Measurements from ENCODE around the gene CACNA2D1. TPM values are rescaled to one million over a fixed set of nuclear protein-coding genes. Genes with fewer than 3 reads are reported as not detected.

Gene CACNA2D1
- total and polyA plus RNA-seq, 7 experiments from 2014 or later: not detected

- no peaks in the 10 kb centered on the region for H3K4me1 ChIP-seq (ENCODE audit: control insufficient read depth in 2 of 2, insufficient read depth in 2 of 2, low read length in 2 of 2)
- H3K36me3 ChIP-seq (ENCODE audit: control insufficient read depth in 2 of 3, insufficient read depth in 3 of 3, low read length in 3 of 3): no peaks in the 10 kb centered on the region
- H3K27ac ChIP-seq (ENCODE audit: low read depth, low read length): no peak overlapping the region
- Mint-ChIP-seq H3K27ac (no peak overlapping the region), H3K4me1 (no peaks in the 10 kb centered on the region), H3K4me3 (no peak overlapping the region), H3K36me3 (no peaks in the 10 kb centered on the region), H3K9me3 (peaks cover 0 to 2% (median 0%) of the 10 kb centered on the region in 11 donors), H3K27me3 (no peaks in the 10 kb centered on the region)
- H3K27me3 ChIP-seq (ENCODE audit: control insufficient read depth in 2 of 2, insufficient read depth in 2 of 2, low read length in 2 of 2): no peaks in the 10 kb centered on the region
- H3K4me3 ChIP-seq (ENCODE audit: low read length): no peak overlapping the region
- ChIA-PET POLR2A (no interaction called here), CTCF (no interaction called here)
- no peak for ATAC-seq
- intact Hi-C loops (cut with micrococcal nuclease): no loop called here
- no peak for DNase-seq
- H3K9me3 ChIP-seq (ENCODE audit: control insufficient read depth in 2 of 3, low read length in 3 of 3): no peaks in the 10 kb centered on the region
These were observed 270.7 kb downstream of the CACNA2D1 start for GRCh38 chr7:82172881-82173280.

DNA sequence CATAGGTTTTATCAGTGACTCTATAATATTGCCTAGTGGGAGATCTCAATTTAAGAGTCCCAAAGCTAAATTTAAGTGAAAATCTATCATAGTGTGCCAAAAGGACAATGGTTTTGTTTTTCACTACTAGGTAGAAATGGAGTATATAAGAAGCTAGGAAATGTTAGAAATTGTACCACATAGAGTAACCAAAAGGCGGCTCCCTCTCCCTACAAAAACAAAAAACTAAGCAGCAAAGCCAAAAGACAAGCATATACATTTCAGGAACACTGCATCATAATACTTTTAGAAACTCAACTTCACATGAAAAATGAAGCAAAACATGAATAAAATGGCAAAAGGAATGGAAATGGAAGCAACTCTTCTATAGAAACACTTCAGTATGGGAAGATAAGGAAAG is 271.6 kb downstream of the CACNA2D1 start:
- no peaks in the 10 kb centered on the region for H3K27me3 ChIP-seq (ENCODE audit: control insufficient read depth in 2 of 2, insufficient read depth in 2 of 2, low read length in 2 of 2)
- intact Hi-C loops (cut with micrococcal nuclease): no loop called here
- Mint-ChIP-seq H3K27ac (no peak overlapping the region), H3K4me3 (no peak overlapping the region), H3K9me3 (peaks cover 0 to 4% (median 0%) of the 10 kb centered on the region in 11 donors), H3K36me3 (no peaks in the 10 kb centered on the region), H3K27me3 (no peaks in the 10 kb centered on the region), H3K4me1 (no peaks in the 10 kb centered on the region)
- no peak for DNase-seq
- no peak overlapping the region for H3K27ac ChIP-seq (ENCODE audit: low read depth, low read length)
- ChIA-PET CTCF (no interaction called here), POLR2A (no interaction called here)
- no peak overlapping the region for H3K4me3 ChIP-seq (ENCODE audit: low read length)
- no peak for ATAC-seq
- no peaks in the 10 kb centered on the region for H3K4me1 ChIP-seq (ENCODE audit: control insufficient read depth in 2 of 2, insufficient read depth in 2 of 2, low read length in 2 of 2)
- H3K36me3 ChIP-seq (ENCODE audit: control insufficient read depth in 2 of 3, insufficient read depth in 3 of 3, low read length in 3 of 3): no peaks in the 10 kb centered on the region
- no peaks in the 10 kb centered on the region for H3K9me3 ChIP-seq (ENCODE audit: control insufficient read depth in 2 of 3, low read length in 3 of 3)

- no peaks in the 10 kb centered on the region for H3K9me3 ChIP-seq (ENCODE audit: control insufficient read depth in 2 of 3, low read length in 3 of 3)
- H3K9me3 Mint-ChIP-seq: peaks cover 0 to 4% (median 0%) of the 10 kb centered on the region in 11 donors
- no peak overlapping the region for H3K27ac ChIP-seq (ENCODE audit: low read depth, low read length)
- CTCF ChIA-PET: no interaction called here
- no peaks in the 10 kb centered on the region for H3K4me1 ChIP-seq (ENCODE audit: control insufficient read depth in 2 of 2, insufficient read depth in 2 of 2, low read length in 2 of 2)
- no peak overlapping the region for H3K4me3 ChIP-seq (ENCODE audit: low read length)
- H3K36me3 ChIP-seq (ENCODE audit: control insufficient read depth in 2 of 3, insufficient read depth in 3 of 3, low read length in 3 of 3): no peaks in the 10 kb centered on the region
- intact Hi-C loops (cut with micrococcal nuclease): no loop called here
- no peaks in the 10 kb centered on the region for H3K27me3 Mint-ChIP-seq
- H3K4me3 Mint-ChIP-seq: no peak overlapping the region
- ATAC-seq: no peak
- no peak for DNase-seq
- H3K4me1 Mint-ChIP-seq: no peaks in the 10 kb centered on the region
- no peaks in the 10 kb centered on the region for H3K36me3 Mint-ChIP-seq
- H3K27me3 ChIP-seq (ENCODE audit: control insufficient read depth in 2 of 2, insufficient read depth in 2 of 2, low read length in 2 of 2): no peaks in the 10 kb centered on the region
- POLR2A ChIA-PET: no interaction called here
- no peak overlapping the region for H3K27ac Mint-ChIP-seq
These were observed 275.8 kb downstream of the CACNA2D1 start for GRCh38 chr7:82167558-82168314.

DNA sequence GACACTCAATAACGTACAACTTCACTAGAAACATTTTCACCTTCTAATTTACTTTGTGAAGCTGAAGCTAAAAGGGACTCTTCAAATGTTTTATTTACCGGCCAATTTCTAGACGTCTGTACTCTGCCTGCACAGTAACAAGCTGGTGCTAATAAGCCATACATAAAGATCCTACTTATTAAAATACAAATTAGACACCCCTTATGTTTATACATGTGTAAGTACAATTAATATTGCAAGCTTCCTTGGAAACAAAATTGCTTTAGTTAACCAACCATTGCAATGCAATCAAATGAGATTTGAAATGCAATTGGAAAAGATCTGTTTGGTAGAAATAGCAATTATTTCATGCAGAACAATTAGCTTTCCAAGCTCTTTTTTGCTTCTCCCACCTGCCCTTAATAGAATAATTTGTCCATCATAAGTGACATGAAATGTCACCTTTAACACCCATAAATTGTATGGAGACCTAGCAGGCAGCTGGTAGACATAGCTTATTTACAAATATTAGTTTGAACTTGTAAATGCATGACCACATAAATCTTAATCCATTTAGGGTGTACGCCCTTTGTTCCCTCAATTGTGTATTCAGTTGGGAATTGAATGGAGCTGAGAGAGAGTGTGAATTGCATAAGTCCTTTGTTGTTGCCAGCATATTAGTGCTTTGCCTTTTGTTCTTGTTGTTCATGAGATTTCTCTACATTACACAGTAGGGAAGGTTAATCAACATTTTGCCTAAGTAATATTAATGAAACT is 277.1 kb downstream of the CACNA2D1 start:
- intact Hi-C loops (cut with micrococcal nuclease): no loop called here
- Mint-ChIP-seq H3K27ac (no peak overlapping the region), H3K9me3 (peaks cover 0 to 4% (median 0%) of the 10 kb centered on the region in 11 donors), H3K4me3 (no peak overlapping the region), H3K27me3 (no peaks in the 10 kb centered on the region), H3K36me3 (no peaks in the 10 kb centered on the region), H3K4me1 (no peaks in the 10 kb centered on the region)
- H3K9me3 ChIP-seq (ENCODE audit: control insufficient read depth in 2 of 3, low read length in 3 of 3): no peaks in the 10 kb centered on the region
- no peak for ATAC-seq
- DNase-seq: no peak
- no peaks in the 10 kb centered on the region for H3K36me3 ChIP-seq (ENCODE audit: control insufficient read depth in 2 of 3, insufficient read depth in 3 of 3, low read length in 3 of 3)
- H3K27me3 ChIP-seq (ENCODE audit: control insufficient read depth in 2 of 2, insufficient read depth in 2 of 2, low read length in 2 of 2): no peaks in the 10 kb centered on the region
- no peaks in the 10 kb centered on the region for H3K4me1 ChIP-seq (ENCODE audit: control insufficient read depth in 2 of 2, insufficient read depth in 2 of 2, low read length in 2 of 2)
- H3K27ac ChIP-seq (ENCODE audit: low read depth, low read length): no peak overlapping the region
- ChIA-PET POLR2A (no interaction called here), CTCF (no interaction called here)
- H3K4me3 ChIP-seq (ENCODE audit: low read length): no peak overlapping the region

DNA sequence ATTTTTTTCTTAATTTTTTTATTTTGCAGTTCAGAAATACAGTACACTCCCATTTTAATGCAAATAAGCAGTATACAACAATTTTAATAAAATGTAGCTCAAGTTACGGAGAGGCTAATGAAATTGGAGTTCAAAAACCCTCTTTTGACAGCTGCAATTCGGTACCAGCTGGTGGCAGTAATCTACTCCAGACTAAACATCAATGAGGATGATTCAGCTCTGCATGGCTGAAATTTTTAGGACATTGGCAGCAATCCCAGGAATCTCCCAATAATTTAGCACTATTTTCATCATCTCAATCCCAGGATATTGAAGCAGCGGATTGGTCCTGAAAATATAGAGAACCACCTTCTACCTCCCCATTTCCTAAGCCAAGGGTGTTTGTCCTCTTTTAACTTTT is 278.8 kb downstream of the CACNA2D1 start:
- Histone ChIP-seq H3K27me3 (ENCODE audit: control insufficient read depth in 2 of 2, insufficient read depth in 2 of 2, low read length in 2 of 2) (no peaks in the 10 kb centered on the region), H3K36me3 (ENCODE audit: control insufficient read depth in 2 of 3, insufficient read depth in 3 of 3, low read length in 3 of 3) (no peaks in the 10 kb centered on the region), H3K27ac (ENCODE audit: low read depth, low read length) (no peak overlapping the region), H3K9me3 (ENCODE audit: control insufficient read depth in 2 of 3, low read length in 3 of 3) (no peaks in the 10 kb centered on the region), H3K4me3 (ENCODE audit: low read length) (no peak overlapping the region), H3K4me1 (ENCODE audit: control insufficient read depth in 2 of 2, insufficient read depth in 2 of 2, low read length in 2 of 2) (no peaks in the 10 kb centered on the region)
- H3K27me3 Mint-ChIP-seq: no peaks in the 10 kb centered on the region
- ATAC-seq (no peak), DNase-seq (no peak)
- H3K27ac Mint-ChIP-seq: no peak overlapping the region
- intact Hi-C loops (cut with micrococcal nuclease): no loop called here
- CTCF ChIA-PET: no interaction called here
- H3K4me3 Mint-ChIP-seq: no peak overlapping the region
- POLR2A ChIA-PET: no interaction called here
- no peaks in the 10 kb centered on the region for H3K36me3 Mint-ChIP-seq
- H3K4me1 Mint-ChIP-seq: no peaks in the 10 kb centered on the region
- peaks cover 0 to 4% (median 0%) of the 10 kb centered on the region in 11 donors for H3K9me3 Mint-ChIP-seq

- ATAC-seq: no peak
- Mint-ChIP-seq H3K9me3 (peaks cover 0 to 4% (median 0%) of the 10 kb centered on the region in 11 donors), H3K36me3 (no peaks in the 10 kb centered on the region), H3K27ac (no peak overlapping the region), H3K4me3 (no peak overlapping the region), H3K4me1 (no peaks in the 10 kb centered on the region), H3K27me3 (no peaks in the 10 kb centered on the region)
- H3K9me3 ChIP-seq (ENCODE audit: control insufficient read depth in 2 of 3, low read length in 3 of 3): no peaks in the 10 kb centered on the region
- no peak for DNase-seq
- POLR2A ChIA-PET: interaction anchor here (0.6 kb wide), 1 partner anchor 18 kb away, joined by 3 read pairs; no protein-coding TSS in a partner anchor
- CTCF ChIA-PET: no interaction called here
- H3K27me3 ChIP-seq (ENCODE audit: control insufficient read depth in 2 of 2, insufficient read depth in 2 of 2, low read length in 2 of 2): no peaks in the 10 kb centered on the region
- H3K36me3 ChIP-seq (ENCODE audit: control insufficient read depth in 2 of 3, insufficient read depth in 3 of 3, low read length in 3 of 3): no peaks in the 10 kb centered on the region
- no peaks in the 10 kb centered on the region for H3K4me1 ChIP-seq (ENCODE audit: control insufficient read depth in 2 of 2, insufficient read depth in 2 of 2, low read length in 2 of 2)
- no peak overlapping the region for H3K27ac ChIP-seq (ENCODE audit: low read depth, low read length)
- intact Hi-C loops (cut with micrococcal nuclease): no loop called here
- no peak overlapping the region for H3K4me3 ChIP-seq (ENCODE audit: low read length)
These were observed 279.2 kb downstream of the CACNA2D1 start for GRCh38 chr7:82164410-82164809.

DNA sequence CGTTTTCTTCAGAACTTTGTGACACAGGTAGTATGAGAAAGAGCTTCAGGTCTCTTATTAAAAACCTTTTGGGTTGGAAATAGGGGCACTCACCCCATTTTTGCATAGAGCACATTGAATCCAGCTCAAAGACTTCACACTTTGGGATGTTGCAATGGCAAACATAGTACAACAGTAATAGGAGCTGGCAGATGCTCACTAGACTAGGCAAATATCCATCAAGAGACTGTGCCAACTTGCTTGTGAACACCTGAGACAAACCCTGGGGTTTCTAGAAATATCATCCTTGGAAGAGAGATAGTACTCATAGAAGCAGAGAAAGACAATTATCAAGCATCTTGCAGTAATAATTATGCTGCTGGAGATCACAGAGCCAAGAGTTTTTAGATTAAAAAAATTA is 280.0 kb downstream of the CACNA2D1 start:
- H3K4me3 ChIP-seq (ENCODE audit: low read length): no peak overlapping the region
- H3K27me3 ChIP-seq (ENCODE audit: control insufficient read depth in 2 of 2, insufficient read depth in 2 of 2, low read length in 2 of 2): no peaks in the 10 kb centered on the region
- Mint-ChIP-seq H3K4me1 (no peaks in the 10 kb centered on the region), H3K27ac (no peak overlapping the region), H3K9me3 (peaks cover 0 to 4% (median 0%) of the 10 kb centered on the region in 11 donors), H3K27me3 (no peaks in the 10 kb centered on the region), H3K36me3 (no peaks in the 10 kb centered on the region), H3K4me3 (no peak overlapping the region)
- ATAC-seq (no peak), DNase-seq (no peak)
- ChIA-PET CTCF (no interaction called here), POLR2A (interaction anchor here (0.6 kb wide), 1 partner anchor 19 kb away, joined by 3 read pairs; no protein-coding TSS in a partner anchor)
- no peak overlapping the region for H3K27ac ChIP-seq (ENCODE audit: low read depth, low read length)
- no peaks in the 10 kb centered on the region for H3K9me3 ChIP-seq (ENCODE audit: control insufficient read depth in 2 of 3, low read length in 3 of 3)
- no peaks in the 10 kb centered on the region for H3K36me3 ChIP-seq (ENCODE audit: control insufficient read depth in 2 of 3, insufficient read depth in 3 of 3, low read length in 3 of 3)
- no peaks in the 10 kb centered on the region for H3K4me1 ChIP-seq (ENCODE audit: control insufficient read depth in 2 of 2, insufficient read depth in 2 of 2, low read length in 2 of 2)
- intact Hi-C loops (cut with micrococcal nuclease): no loop called here

All from naive thymus-derived CD4-positive, alpha-beta T cell (primary cell).